GM19324 (cell line): Measurements from ENCODE around the gene GFAP.

Source experiments
- ATAC-seq: cut with Tn5 transposase; IDR thresholded peaks from one replicate; pipeline ENCODE4 v1.9.1; 2021; ENCODE audit warnings: mild to moderate bottlenecking, moderate library complexity; ENCODE audit not compliant: unreplicated experiment, low FRiP score

The GFAP gene

DNA sequence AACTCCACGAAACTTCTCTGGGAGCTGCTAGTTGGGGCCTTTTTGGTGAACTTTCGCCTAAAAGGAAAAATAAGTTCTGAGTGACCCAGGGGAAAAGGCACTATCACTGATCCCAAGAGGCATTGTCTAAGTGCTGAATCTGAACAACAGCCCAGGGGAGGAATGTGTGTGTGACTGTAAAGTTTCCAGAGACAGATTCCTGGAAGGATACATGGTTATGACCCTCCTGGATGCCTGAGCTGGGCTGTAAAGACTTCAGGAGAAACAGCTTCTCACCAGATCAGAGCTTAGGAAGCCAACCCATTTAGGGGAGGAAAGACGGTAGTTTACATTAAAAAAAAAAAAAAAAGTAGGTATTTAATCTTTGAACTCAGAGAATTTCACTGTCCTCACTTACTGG lies 47.5 kb downstream of the GFAP start:
- ATAC-seq, result no peak

DNA sequence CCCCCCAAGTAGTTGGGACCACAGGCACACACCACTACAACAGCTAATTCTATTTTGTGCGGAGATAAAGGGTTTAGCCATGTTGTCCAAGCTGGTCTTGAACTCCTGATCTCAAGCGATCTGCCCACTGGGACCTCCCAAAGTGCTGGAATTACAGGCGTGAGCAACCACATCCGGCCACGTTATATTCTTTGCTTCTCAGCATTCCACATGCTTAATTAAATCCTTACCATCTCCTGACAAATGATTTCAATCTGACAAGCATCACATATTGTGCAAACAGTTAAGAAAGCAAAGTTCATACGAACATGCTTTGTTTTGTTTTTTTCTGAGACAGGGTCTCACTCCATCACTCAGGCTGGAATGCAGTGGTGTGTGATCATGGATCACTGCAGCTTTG lies 49.4 kb downstream of the GFAP start:
- no peak for ATAC-seq

DNA sequence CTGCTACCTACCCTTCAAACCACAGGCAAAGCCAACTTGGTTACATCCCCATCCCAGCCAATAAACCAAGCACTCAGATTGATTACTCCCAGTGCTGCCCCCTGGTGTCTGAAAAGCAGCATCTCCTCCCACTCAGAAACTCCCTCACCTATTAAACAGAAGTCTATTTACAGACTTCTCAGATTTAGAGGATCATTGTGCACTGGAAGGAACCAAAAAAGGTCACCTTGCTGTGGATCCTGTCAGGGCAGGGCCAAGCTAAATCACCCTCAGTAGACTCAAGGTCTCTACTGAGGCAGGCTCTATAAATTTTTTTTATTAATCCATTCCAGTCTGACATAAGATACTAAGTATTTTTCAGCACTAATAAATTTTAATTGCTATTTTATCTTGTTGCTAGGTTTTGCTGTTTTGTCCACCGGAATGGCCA lies 50.1 kb downstream of the GFAP start:
- ATAC-seq, result no peak

DNA sequence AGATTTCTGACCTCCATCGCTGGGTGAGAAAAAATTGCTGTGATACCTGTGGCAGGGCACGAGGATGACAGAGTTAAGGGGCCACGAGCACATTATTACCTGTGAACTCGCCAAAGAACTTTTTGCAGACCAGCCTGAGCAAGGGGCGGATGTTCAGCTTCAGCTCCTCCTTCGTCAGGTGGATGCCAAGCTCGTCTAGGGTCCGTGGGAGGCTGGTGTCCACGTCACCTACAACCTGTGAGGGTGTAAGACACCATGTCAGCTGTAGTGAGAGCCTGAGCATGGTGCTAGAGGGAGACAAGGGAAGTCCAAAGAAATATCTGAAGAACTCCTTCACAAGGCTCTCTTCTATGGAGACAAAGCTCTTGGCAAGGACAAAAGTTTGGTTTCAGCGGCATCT lies 50.5 kb downstream of the GFAP start:
- ATAC-seq, result no peak

DNA sequence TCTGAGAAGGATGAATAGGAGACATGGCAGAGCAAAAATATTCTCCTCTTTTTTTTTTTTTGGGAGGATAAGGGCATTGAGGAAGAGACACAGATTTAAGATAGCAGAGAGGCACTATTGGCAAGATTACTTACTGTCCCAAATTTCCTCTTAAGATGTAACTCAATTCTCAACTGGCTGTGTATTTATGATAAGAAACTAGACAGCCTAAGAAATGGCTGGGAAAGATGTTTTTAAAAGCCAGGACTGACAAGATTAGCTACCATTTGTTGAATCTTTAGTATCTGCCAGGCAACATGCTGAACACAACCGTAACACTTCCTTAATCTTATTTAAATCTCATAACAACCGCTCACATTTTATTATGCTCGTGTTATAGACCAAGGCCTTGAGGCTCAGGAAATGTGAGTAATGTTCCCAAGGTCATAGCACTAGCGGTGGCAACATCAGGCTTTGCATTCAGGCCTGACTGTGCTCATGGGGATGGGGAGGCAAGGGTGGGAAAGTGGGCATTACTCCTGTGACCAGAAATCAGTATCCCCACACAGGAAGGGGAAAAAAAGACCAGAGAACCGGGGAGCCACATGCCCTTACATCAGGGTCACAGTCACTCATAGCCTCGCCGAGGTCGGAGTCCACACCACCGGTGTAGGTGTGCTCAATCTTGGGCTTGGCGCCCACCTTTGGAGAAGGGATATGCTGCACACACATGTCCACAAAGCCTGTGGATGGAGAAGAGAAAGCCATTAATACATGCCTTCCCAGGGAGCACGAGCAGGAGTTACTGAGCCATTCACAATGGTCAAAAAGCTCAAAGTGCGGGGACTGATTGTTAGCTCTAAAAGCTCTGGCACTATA lies 52.0 kb downstream of the GFAP start:
- no peak for ATAC-seq

DNA sequence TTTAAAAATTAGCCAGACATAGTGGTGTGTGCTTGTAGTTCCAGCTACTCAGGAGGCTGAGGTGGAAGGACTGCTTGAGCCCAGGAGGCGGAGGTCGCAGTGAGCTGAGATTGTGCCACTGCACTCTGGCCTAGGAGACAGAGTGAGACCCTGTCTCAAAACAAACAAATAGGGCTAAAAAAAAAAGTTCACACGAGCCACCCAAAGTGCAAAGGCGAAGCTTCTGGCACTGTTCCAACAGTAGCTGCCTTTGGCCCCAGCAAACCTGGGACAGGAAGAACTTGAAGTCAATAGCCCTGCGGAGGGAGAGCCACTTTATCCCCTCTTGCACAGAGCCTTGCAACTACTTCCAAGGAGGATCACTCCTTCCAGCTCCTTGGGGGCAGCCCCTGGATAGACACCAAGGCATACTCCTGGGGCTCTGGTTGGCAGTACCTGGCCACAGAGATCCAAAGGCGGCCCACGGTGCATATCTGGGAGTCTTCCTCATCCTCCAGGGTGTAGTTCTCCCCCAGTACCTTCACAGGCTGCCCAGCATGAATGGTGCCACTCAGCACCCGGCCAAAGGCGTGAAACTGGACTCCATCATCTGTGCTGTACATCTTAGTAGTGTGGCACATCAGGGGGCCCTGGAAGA lies 52.9 kb downstream of the GFAP start:
- no peak for ATAC-seq

DNA sequence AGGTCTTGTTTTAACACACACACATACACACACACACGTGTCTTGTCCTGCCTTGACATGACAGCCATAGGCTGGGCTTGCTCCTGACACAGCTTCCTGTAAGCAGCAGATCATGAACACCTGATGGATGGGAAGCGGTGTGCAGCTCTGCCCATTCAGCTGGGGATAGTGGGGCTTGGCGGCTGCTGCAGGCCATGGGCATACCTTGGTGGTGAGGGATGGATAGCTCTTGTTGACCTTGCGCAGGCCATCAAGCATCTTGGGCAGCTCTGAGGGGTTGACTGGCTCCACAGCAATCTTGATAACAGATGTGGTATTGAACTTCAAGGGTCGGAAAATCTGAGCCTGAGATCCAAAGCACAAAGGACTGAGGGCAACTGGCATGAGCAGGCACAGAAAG lies 55.6 kb downstream of the GFAP start:
- ATAC-seq, result no peak

DNA sequence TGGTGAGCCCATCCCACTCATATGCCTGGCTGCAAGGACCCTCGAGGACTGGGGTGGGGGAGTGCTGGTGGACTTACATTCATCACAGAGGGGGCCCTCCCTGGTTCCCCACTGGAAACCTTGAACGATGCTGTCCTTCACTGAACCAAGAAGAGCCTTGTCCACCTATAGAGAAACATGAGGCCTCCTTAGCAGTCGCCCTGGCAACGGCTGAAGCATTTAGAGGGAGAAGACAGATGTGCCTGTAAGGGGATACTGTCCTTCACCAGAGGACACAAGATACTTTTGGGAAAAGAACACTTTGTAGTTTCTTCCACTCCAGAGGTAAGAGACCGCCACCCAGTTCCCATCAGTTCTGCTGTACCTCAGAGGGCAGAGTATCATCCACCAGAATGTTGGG lies 61.1 kb downstream of the GFAP start:
- no peak for ATAC-seq
